Ovary (tissue), 9 donors: ENCODE data around the gene MSH3. TPM values are rescaled to one million over a fixed set of nuclear protein-coding genes. Genes with fewer than 3 reads are reported as not detected.
A peak's percentile ranks its signal among the peaks of the same experiment; 100 is the strongest.

Experiments
- DNase-seq, 5 donors: peaks; one replicate each; pipeline ENCODE4 v3.0.0-alpha.2; 2019 to 2020
- H3K27ac ChIP-seq, 2 donors: fragments of 200-600 bp; one replicate each; pipeline versions ENCODE4 v1.5.1 to v1.8.0; 2019 to 2022
- H3K27me3 ChIP-seq: fragments of 200-600 bp; one replicate; pipeline ENCODE4 v1.8.0; 2022
- H3K36me3 ChIP-seq: fragments of 200-600 bp; sonication (generic); one replicate; pipeline ENCODE4 v1.5.1; 2019
- H3K4me1 ChIP-seq: one replicate; pipeline ENCODE4 v1.8.1; 2013; ENCODE audit warnings: mild to moderate bottlenecking, moderate library complexity; ENCODE audit not compliant: insufficient read depth
- H3K4me3 ChIP-seq: fragments of 200-600 bp; sonication (generic); one replicate; pipeline ENCODE4 v1.5.1; 2017
- H3K9me3 ChIP-seq, 2 donors: fragments of 200-600 bp in 1 of 2; sonication (generic) in 1 of 2; one replicate each; pipeline versions ENCODE4 v1.5.1 to v1.8.1; 2013 to 2019; ENCODE audit warnings: mild to moderate bottlenecking in 1 of 2, moderate library complexity in 1 of 2
- EP300 ChIP-seq: sonication (generic); formaldehyde crosslinking; IDR thresholded peaks from one replicate; pipeline ENCODE4 v1.6.1; 2017; ENCODE audit warnings: antibody characterized with exemption
- POLR2A ChIP-seq: fragments of 450-650 bp; IDR thresholded peaks from one replicate; pipeline ENCODE4 v1.6.1; 2017; ENCODE audit warnings: antibody characterized with exemption, mild to moderate bottlenecking, moderate library complexity
- WGBS, 3 donors: extraction: QIAGEN DNeasy Blood & Tissue Kit in 1 of 3; methylation state at CpG; one replicate each; pipeline versions ENCODE4 v1.1.5 to v1.1.7; 2013 to 2017; 5-methylcytosine and 5-hydroxymethylcytosine counted together
- intact Hi-C, 4 donors: fragments of 100-400 bp; cut with DNase I; formaldehyde crosslinking; loops; one replicate each; pipeline versions ENCODE4 v1.11.0 to v1.15.1; 2022 to 2023
- polyA plus RNA-seq, 2 donors: library from polyadenylated mRNA; stranded (reverse); fragments of 200-250 nt in 1 of 2; fragments of 350-450 nt in 1 of 2; fragmentation: Illumina TruSeq in 1 of 2; extraction: RNeasy Lipid Tissue Mini Kit (QIAGEN cat#74804) in 1 of 2; gene quantifications; one replicate each; pipeline ENCODE4 v1.2.3, GENCODE V29; 2013 to 2014
- total RNA-seq, 7 donors: library from RNA; depleted of rRNA in 2 of 7; stranded (reverse); fragments of >200 nt in 2 of 7; fragmentation: NEBNext Ultra II Directional in 3 of 7; extraction: Animal tissue kit (Norgen Biotek cat#: 25700) in 3 of 7; gene quantifications; one replicate each; pipeline versions ENCODE4 v1.1.0 to v1.2.4, GENCODE V29; 2016 to 2023
- TF ChIP-seq, protein P1 (sequence below), 3 donors: fragments of 450-650 bp in 2 of 3; fragments of 200-600 bp in 1 of 3; IDR thresholded peaks; one replicate each; pipeline versions ENCODE4 v1.5.1 to v1.8.0; 2016 to 2022; ENCODE audit warnings: antibody characterized with exemption in 3 of 3, mild to moderate bottlenecking in 1 of 3
- donor health status: DM: no; HTN: no; CAD: no; lungs with moderate emphysema.
- donor health status: DM: no; HTN: no; CAD: no.
- donor health status: Bipolar disorder and iron deficiency.
- donor health status: DM: yes; HTN: yes; CAD: no.
- donor health status: DM: no; HTN: no; CAD: no.
- donor health status: DM: yes; HTN: yes; CAD: no.

The MSH3 gene
- total and polyA plus RNA-seq, 9 donors: 5.1 to 17.0 (median 13.1) TPM

GRCh38 chr5:80667384-80667783 is 12.9 kb downstream of the MSH3 start:
- Histone ChIP-seq H3K36me3 (no peaks in the 10 kb centered on the region), H3K4me3 (no peak overlapping the region), H3K27me3 (no peaks in the 10 kb centered on the region), H3K9me3 (no peaks in the 10 kb centered on the region), H3K4me1 (no peaks in the 10 kb centered on the region), H3K27ac (no peak overlapping the region)
- 78 to 84% (median 83%) methylated on average over 8 of the region's 8 CpGs for WGBS, 3 donors
- intact Hi-C loops: no loop called here
- TF ChIP-seq EP300 (no peak), POLR2A (no peak)
- TF ChIP-seq, protein P1, sequence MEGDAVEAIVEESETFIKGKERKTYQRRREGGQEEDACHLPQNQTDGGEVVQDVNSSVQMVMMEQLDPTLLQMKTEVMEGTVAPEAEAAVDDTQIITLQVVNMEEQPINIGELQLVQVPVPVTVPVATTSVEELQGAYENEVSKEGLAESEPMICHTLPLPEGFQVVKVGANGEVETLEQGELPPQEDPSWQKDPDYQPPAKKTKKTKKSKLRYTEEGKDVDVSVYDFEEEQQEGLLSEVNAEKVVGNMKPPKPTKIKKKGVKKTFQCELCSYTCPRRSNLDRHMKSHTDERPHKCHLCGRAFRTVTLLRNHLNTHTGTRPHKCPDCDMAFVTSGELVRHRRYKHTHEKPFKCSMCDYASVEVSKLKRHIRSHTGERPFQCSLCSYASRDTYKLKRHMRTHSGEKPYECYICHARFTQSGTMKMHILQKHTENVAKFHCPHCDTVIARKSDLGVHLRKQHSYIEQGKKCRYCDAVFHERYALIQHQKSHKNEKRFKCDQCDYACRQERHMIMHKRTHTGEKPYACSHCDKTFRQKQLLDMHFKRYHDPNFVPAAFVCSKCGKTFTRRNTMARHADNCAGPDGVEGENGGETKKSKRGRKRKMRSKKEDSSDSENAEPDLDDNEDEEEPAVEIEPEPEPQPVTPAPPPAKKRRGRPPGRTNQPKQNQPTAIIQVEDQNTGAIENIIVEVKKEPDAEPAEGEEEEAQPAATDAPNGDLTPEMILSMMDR (IDR thresholded peaks at IDR 0.05): no peak
- no peak for DNase-seq

GRCh38 chr5:80668016-80668969 is 13.8 kb downstream of the MSH3 start:
- intact Hi-C loops: no loop called here
- TF ChIP-seq POLR2A (no peak), EP300 (no peak)
- TF ChIP-seq, protein P1 (IDR thresholded peaks at IDR 0.05): no peak
- no peak overlapping the region for H3K27ac ChIP-seq

DNA sequence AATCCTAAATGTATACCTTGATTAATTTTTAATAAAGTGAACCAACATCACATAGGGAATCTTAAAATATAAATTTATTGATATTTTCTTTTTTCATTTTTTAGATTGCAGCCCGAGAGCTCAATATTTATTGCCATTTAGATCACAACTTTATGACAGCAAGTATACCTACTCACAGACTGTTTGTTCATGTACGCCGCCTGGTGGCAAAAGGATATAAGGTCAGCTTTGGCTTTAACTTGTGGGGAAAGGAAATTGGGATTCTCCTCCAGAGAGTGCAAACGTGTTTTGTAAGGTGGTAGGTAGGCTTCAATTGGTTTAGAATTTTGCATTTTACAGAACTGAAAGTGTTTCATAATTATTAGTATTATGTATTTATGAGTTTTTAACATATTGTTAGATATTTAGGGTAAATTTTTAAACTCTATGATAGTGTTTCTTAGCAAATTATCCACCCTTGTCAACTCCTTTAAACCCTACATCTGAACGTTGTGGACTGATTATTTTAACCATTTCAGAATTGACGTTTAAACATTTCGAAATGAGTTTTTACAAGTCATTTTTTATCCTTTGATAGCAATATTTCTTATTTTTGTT is 17.8 kb downstream of the MSH3 start:
- DNase-seq: peak; percentile 52 to 74 (median 62)
- no peaks in the 10 kb centered on the region for H3K4me1 ChIP-seq
- TF ChIP-seq, protein P1 (IDR thresholded peaks at IDR 0.05): peak; percentile 38 to 66 (median 47)
- TF ChIP-seq EP300: no peak
- H3K36me3 ChIP-seq: no peaks in the 10 kb centered on the region
- intact Hi-C loops: no loop called here
- H3K9me3 ChIP-seq: no peaks in the 10 kb centered on the region
- no peak overlapping the region for H3K27ac ChIP-seq
- no peaks in the 10 kb centered on the region for H3K27me3 ChIP-seq
- 16 to 24% (median 23%) methylated on average over 7 of the region's 7 CpGs for WGBS, 3 donors
- no peak overlapping the region for H3K4me3 ChIP-seq

More at GRCh38 chr5:80668016-80668969, 13.8 kb downstream of the MSH3 start:
- Histone ChIP-seq H3K9me3 (no peaks in the 10 kb centered on the region), H3K27me3 (no peaks in the 10 kb centered on the region), H3K4me3 (no peak overlapping the region), H3K36me3 (no peaks in the 10 kb centered on the region), H3K4me1 (no peaks in the 10 kb centered on the region)
- DNase-seq: no peak
- 83 to 89% (median 86%) methylated on average over 13 to 16 of the region's 16 CpGs for WGBS, 3 donors

- Histone ChIP-seq H3K27ac (no peak overlapping the region), H3K27me3 (no peaks in the 10 kb centered on the region), H3K36me3 (no peaks in the 10 kb centered on the region), H3K4me3 (no peak overlapping the region), H3K9me3 (no peaks in the 10 kb centered on the region), H3K4me1 (no peaks in the 10 kb centered on the region)
- TF ChIP-seq, protein P1 (IDR thresholded peaks at IDR 0.05): no peak
- no peak for TF ChIP-seq POLR2A
- no peak for TF ChIP-seq EP300
- intact Hi-C loops: no loop called here
- no peak for DNase-seq
- 51 to 68% (median 55%) methylated on average over 6 of the region's 6 CpGs for WGBS, 3 donors
These were observed 22.3 kb downstream of the MSH3 start for GRCh38 chr5:80676706-80677105.
